ENCODE results near the gene GNA14. TPM values are rescaled to one million over a fixed set of nuclear protein-coding genes. Genes with fewer than 3 reads are reported as not detected.

Gene GNA14
- polyA plus RNA-seq, 1 donor from 2014 or later: 0.40 TPM

DNA sequence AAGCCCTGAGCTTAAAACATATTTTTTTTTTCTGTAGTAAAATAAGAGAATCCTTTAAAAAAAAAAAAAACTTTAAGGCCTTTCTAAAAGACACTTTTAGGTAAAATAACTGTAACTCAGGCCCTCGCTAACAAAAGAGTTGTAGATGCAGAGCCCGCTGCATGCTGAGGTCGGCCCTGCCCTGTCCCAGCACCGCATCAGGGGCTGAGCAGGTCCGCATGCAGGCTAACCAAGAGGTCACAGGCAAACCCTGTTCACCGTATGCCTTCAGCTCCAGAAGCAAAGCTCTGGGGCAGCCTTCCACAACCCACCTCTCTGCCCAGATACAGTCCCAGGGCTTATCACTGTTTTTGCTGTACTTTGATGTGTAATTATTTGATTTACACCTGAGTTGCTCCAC, 216.1 kb downstream of the GNA14 start:
- TF ChIP-seq, protein P1, sequence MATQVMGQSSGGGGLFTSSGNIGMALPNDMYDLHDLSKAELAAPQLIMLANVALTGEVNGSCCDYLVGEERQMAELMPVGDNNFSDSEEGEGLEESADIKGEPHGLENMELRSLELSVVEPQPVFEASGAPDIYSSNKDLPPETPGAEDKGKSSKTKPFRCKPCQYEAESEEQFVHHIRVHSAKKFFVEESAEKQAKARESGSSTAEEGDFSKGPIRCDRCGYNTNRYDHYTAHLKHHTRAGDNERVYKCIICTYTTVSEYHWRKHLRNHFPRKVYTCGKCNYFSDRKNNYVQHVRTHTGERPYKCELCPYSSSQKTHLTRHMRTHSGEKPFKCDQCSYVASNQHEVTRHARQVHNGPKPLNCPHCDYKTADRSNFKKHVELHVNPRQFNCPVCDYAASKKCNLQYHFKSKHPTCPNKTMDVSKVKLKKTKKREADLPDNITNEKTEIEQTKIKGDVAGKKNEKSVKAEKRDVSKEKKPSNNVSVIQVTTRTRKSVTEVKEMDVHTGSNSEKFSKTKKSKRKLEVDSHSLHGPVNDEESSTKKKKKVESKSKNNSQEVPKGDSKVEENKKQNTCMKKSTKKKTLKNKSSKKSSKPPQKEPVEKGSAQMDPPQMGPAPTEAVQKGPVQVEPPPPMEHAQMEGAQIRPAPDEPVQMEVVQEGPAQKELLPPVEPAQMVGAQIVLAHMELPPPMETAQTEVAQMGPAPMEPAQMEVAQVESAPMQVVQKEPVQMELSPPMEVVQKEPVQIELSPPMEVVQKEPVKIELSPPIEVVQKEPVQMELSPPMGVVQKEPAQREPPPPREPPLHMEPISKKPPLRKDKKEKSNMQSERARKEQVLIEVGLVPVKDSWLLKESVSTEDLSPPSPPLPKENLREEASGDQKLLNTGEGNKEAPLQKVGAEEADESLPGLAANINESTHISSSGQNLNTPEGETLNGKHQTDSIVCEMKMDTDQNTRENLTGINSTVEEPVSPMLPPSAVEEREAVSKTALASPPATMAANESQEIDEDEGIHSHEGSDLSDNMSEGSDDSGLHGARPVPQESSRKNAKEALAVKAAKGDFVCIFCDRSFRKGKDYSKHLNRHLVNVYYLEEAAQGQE (IDR thresholded peaks at IDR 0.05; ENCODE audit: borderline replicate concordance): no peak
- TF ChIP-seq TAF1 (IDR thresholded peaks at IDR 0.05; ENCODE audit: low read depth) (no peak), MXI1 (conservative IDR thresholded peaks at IDR 0.05; ENCODE audit: poor library complexity, severe bottlenecking) (no peak), RAD21 (conservative IDR thresholded peaks at IDR 0.05) (no peak), EZH2 (IDR thresholded peaks at IDR 0.05; ENCODE audit: borderline replicate concordance, insufficient read depth, low read length, poor library complexity, severe bottlenecking) (no peak), EP300 (conservative IDR thresholded peaks at IDR 0.05; ENCODE audit: poor library complexity, severe bottlenecking) (no peak), SMC3 (conservative IDR thresholded peaks at IDR 0.05; ENCODE audit: poor library complexity) (no peak), POLR2AphosphoS5 (IDR thresholded peaks at IDR 0.05) (no peak)
- TF ChIP-seq, protein P2, sequence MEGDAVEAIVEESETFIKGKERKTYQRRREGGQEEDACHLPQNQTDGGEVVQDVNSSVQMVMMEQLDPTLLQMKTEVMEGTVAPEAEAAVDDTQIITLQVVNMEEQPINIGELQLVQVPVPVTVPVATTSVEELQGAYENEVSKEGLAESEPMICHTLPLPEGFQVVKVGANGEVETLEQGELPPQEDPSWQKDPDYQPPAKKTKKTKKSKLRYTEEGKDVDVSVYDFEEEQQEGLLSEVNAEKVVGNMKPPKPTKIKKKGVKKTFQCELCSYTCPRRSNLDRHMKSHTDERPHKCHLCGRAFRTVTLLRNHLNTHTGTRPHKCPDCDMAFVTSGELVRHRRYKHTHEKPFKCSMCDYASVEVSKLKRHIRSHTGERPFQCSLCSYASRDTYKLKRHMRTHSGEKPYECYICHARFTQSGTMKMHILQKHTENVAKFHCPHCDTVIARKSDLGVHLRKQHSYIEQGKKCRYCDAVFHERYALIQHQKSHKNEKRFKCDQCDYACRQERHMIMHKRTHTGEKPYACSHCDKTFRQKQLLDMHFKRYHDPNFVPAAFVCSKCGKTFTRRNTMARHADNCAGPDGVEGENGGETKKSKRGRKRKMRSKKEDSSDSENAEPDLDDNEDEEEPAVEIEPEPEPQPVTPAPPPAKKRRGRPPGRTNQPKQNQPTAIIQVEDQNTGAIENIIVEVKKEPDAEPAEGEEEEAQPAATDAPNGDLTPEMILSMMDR (IDR thresholded peaks at IDR 0.05; ENCODE audit: poor library complexity, severe bottlenecking): no peak
- Histone ChIP-seq H3K36me3 (ENCODE audit: insufficient read depth, low read length) (no peaks in the 10 kb centered on the region), H3K4me2 (ENCODE audit: low read length) (no peak overlapping the region), H3K9ac (ENCODE audit: low read length) (no peak overlapping the region), H3K27me3 (ENCODE audit: insufficient read depth, low read depth, low read length) (no peaks in the 10 kb centered on the region), H3K4me3 (ENCODE audit: low read length) (no peak overlapping the region), H3K9me3 (ENCODE audit: low read length) (no peaks in the 10 kb centered on the region), H3K9me2 (ENCODE audit: insufficient read depth, low read length) (no peaks in the 10 kb centered on the region), H3K27ac (ENCODE audit: low read length) (no peak overlapping the region), H4K20me1 (ENCODE audit: insufficient read depth) (no peaks in the 10 kb centered on the region), H3F3A (ENCODE audit: insufficient read depth, low read length, poor library complexity, severe bottlenecking) (no peaks in the 10 kb centered on the region), H3K79me2 (replicated peaks; ENCODE audit: insufficient read depth, low read length) (no peaks in the 10 kb centered on the region), H2AFZ (ENCODE audit: low read depth, low read length) (no peak overlapping the region)

DNA sequence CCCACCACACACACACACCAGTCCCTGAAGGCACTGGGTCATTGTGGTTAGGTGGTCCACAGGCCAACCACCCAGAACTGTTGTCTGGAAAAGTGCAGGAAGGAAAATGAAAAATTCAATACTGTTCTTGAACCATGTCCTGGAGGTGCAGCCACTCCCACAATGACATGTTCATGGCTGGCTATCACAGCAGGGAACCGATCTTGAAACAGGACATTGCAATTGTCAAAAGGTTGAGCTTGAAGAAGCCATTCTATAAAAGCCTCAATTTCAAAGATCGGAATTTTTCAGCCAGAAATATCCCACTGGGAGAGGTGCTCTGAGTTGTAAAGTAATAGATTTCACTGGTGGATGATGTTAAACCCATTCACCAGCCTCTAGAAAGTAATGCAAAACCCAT, 218.2 kb downstream of the GNA14 start:
- H2AFZ ChIP-seq (ENCODE audit: low read depth, low read length): no peak overlapping the region
- H3K79me2 ChIP-seq (replicated peaks; ENCODE audit: insufficient read depth, low read length): no peaks in the 10 kb centered on the region
- no peak overlapping the region for H3K27ac ChIP-seq (ENCODE audit: low read length)
- no peaks in the 10 kb centered on the region for H3F3A ChIP-seq (ENCODE audit: insufficient read depth, low read length, poor library complexity, severe bottlenecking)
- no peak overlapping the region for H3K4me3 ChIP-seq (ENCODE audit: low read length)
- H3K36me3 ChIP-seq (ENCODE audit: insufficient read depth, low read length): no peaks in the 10 kb centered on the region
- H3K9ac ChIP-seq (ENCODE audit: low read length): no peak overlapping the region
- no peaks in the 10 kb centered on the region for H4K20me1 ChIP-seq (ENCODE audit: insufficient read depth)
- H3K9me3 ChIP-seq (ENCODE audit: low read length): no peaks in the 10 kb centered on the region
- no peaks in the 10 kb centered on the region for H3K9me2 ChIP-seq (ENCODE audit: insufficient read depth, low read length)
- H3K27me3 ChIP-seq (ENCODE audit: insufficient read depth, low read depth, low read length): no peaks in the 10 kb centered on the region
- TF ChIP-seq TAF1 (IDR thresholded peaks at IDR 0.05; ENCODE audit: low read depth) (no peak), RAD21 (conservative IDR thresholded peaks at IDR 0.05) (no peak), SMC3 (conservative IDR thresholded peaks at IDR 0.05; ENCODE audit: poor library complexity) (no peak), EZH2 (IDR thresholded peaks at IDR 0.05; ENCODE audit: borderline replicate concordance, insufficient read depth, low read length, poor library complexity, severe bottlenecking) (no peak), POLR2AphosphoS5 (IDR thresholded peaks at IDR 0.05) (no peak), MXI1 (conservative IDR thresholded peaks at IDR 0.05; ENCODE audit: poor library complexity, severe bottlenecking) (no peak)
- TF ChIP-seq, protein P2 (IDR thresholded peaks at IDR 0.05; ENCODE audit: poor library complexity, severe bottlenecking): no peak
- TF ChIP-seq, protein P1 (IDR thresholded peaks at IDR 0.05; ENCODE audit: borderline replicate concordance): no peak
- H3K4me2 ChIP-seq (ENCODE audit: low read length): no peak overlapping the region
